HepG2 (cell line): ENCODE data around the gene FHIT. TPM values are rescaled to one million over a fixed set of nuclear protein-coding genes. Genes with fewer than 3 reads are reported as not detected.

Experiments
- ATAC-seq: fragments of 200-7000 bp; cut with Tn5 transposase; 3 replicates; pipeline ENCODE4 v1.9.1; 2020; ENCODE audit warnings: mild to moderate bottlenecking, moderate library complexity
- BruUV-seq: library from RNA; stranded (reverse); fragments of 400-500 nt; replicated peaks from 2 replicates; lab custom pipeline; 2021; lab: Mats Ljungman, UMichigan
- CTCF ChIA-PET: fragments of 300-600 bp; formaldehyde crosslinking; extraction: SDS; loops from one replicate; lab custom pipeline; 2021; ENCODE audit warnings: low total read pairs, inconsistent platforms, low intra/inter-chr PET ratio; lab: Yijun Ruan, JAX
- POLR2A ChIA-PET: fragments of 350-600 bp; sonication (Branson Sonifier 250); formaldehyde crosslinking; loops from one replicate; lab custom pipeline; 2020; ENCODE audit warnings: antibody characterized with exemption, inconsistent platforms; lab: Yijun Ruan, JAX
- DNase-seq: peaks from one replicate; pipeline ENCODE4 v3.0.0-alpha.2; 2015; ENCODE audit warnings: low spot score
- FAIRE-seq: peaks from 3 replicates; lab custom pipeline; 2011; peaks lifted over from hg19 to GRCh38; lab: Jason Lieb, UNC
- H2AFZ ChIP-seq: one replicate; pipeline ENCODE4 v1.6.1; 2011; ENCODE audit warnings: low read length, inconsistent platforms
- H3K27ac ChIP-seq: fragments of 300-600 bp; 3 replicates; pipeline ENCODE4 v1.8.0; 2011; ENCODE audit warnings: mixed run types, mild to moderate bottlenecking, mixed read lengths, low read length, inconsistent platforms; ENCODE audit not compliant: insufficient read depth; ENCODE audit errors: extremely low read length
- H3K27me3 ChIP-seq, 2 experiments: fragments of 200-600 bp in 1 of 2; 2 replicates in 1 of 2; 3 replicates in 1 of 2; pipeline versions ENCODE4 v1.6.0 to v1.8.0; 2011; ENCODE audit warnings: low read length in 2 of 2, mild to moderate bottlenecking in 2 of 2, moderate library complexity in 2 of 2, inconsistent platforms in 1 of 2; ENCODE audit not compliant: insufficient read depth in 2 of 2, control insufficient read depth in 1 of 2
- H3K36me3 ChIP-seq, 2 experiments: fragments of 200-600 bp in 1 of 2; replicated peaks in 1 of 2; 2 replicates in 1 of 2; 3 replicates in 1 of 2; pipeline versions ENCODE4 v1.5.1 to v1.8.0; 2011; ENCODE audit warnings: low read length in 2 of 2, inconsistent platforms in 1 of 2; ENCODE audit not compliant: insufficient read depth in 2 of 2, control insufficient read depth in 1 of 2
- H3K4me1 ChIP-seq: 2 replicates; pipeline ENCODE4 v1.5.1; 2012; ENCODE audit warnings: low read length, inconsistent platforms; ENCODE audit not compliant: insufficient read depth
- H3K4me2 ChIP-seq: 2 replicates; pipeline ENCODE4 v1.6.0; 2011; ENCODE audit warnings: low read depth, low read length, inconsistent platforms
- H3K4me3 ChIP-seq, 3 experiments: fragments of 200-600 bp in 1 of 3; sonication (generic), shearing (Covaris generic) in 1 of 3; replicated peaks in 1 of 3; 2 replicates each; pipeline ENCODE4 v1.5.1; 2011 to 2016; ENCODE audit warnings: low read length in 3 of 3, inconsistent platforms in 2 of 3, low read depth in 2 of 3, mild to moderate bottlenecking in 2 of 3, control low read depth in 1 of 3, mixed read lengths in 1 of 3; ENCODE audit not compliant: insufficient read depth in 1 of 3
- H3K79me2 ChIP-seq: one replicate; pipeline ENCODE4 v1.6.1; 2011; ENCODE audit warnings: low read length, inconsistent platforms; ENCODE audit not compliant: insufficient read depth
- H3K9ac ChIP-seq: 2 replicates; pipeline ENCODE4 v1.6.0; 2011; ENCODE audit warnings: mild to moderate bottlenecking, low read depth, low read length, inconsistent platforms; ENCODE audit not compliant: insufficient read depth
- H3K9me3 ChIP-seq: 2 replicates; pipeline ENCODE4 v1.5.1; 2012; ENCODE audit warnings: mild to moderate bottlenecking, low read length
- H4K20me1 ChIP-seq: 2 replicates; pipeline ENCODE4 v1.6.0; 2011; ENCODE audit warnings: inconsistent platforms, mild to moderate bottlenecking, low read length, moderate library complexity; ENCODE audit not compliant: insufficient read depth
- AHDC1 ChIP-seq: sonication (generic); formaldehyde crosslinking; IDR thresholded peaks from 2 replicates; pipeline ENCODE4 v1.5.1; 2020; ENCODE audit warnings: mild to moderate bottlenecking, missing genetic modification reagents, borderline replicate concordance
- BRCA1 ChIP-seq: sonication (generic); formaldehyde crosslinking; IDR thresholded peaks from 2 replicates; pipeline ENCODE4 v1.4.0; 2020; ENCODE audit warnings: missing genetic modification reagents
- JARID2 ChIP-seq: sonication (generic); formaldehyde crosslinking; IDR thresholded peaks from 2 replicates; pipeline ENCODE4 v1.8.1; 2023; ENCODE audit warnings: missing genetic modification reagents, inconsistent platforms; ENCODE audit not compliant: insufficient replicate concordance
- MZF1 ChIP-seq: sonication (generic); formaldehyde crosslinking; IDR thresholded peaks from 2 replicates; pipeline ENCODE4 v1.8.1; 2023; ENCODE audit warnings: mild to moderate bottlenecking, missing genetic modification reagents, borderline replicate concordance
- NFE2L1 ChIP-seq: sonication (generic); formaldehyde crosslinking; IDR thresholded peaks from 2 replicates; pipeline ENCODE4 v1.4.0; 2020; ENCODE audit warnings: missing genetic modification reagents, mild to moderate bottlenecking, borderline replicate concordance
- NRL ChIP-seq: sonication (generic); formaldehyde crosslinking; IDR thresholded peaks from 2 replicates; pipeline ENCODE4 v1.5.0; 2020; ENCODE audit warnings: missing genetic modification reagents, mild to moderate bottlenecking, moderate library complexity, borderline replicate concordance
- PAX8 ChIP-seq: sonication (generic); formaldehyde crosslinking; IDR thresholded peaks from 2 replicates; pipeline ENCODE4 v1.8.0; 2022; ENCODE audit warnings: mild to moderate bottlenecking, missing genetic modification reagents, borderline replicate concordance
- SRSF9 ChIP-seq: fragments of 200-400 bp; formaldehyde crosslinking; IDR thresholded peaks from 2 replicates; pipeline ENCODE4 v1.6.1; 2018; ENCODE audit warnings: borderline replicate concordance, mild to moderate bottlenecking, low read depth, low read length; ENCODE audit not compliant: insufficient read depth, poor library complexity, severe bottlenecking
- SUZ12 ChIP-seq: fragments of 150-350 bp; IDR thresholded peaks from 2 replicates; pipeline ENCODE4 v1.6.1; 2014; ENCODE audit warnings: low read depth, low read length
- ZNF431 ChIP-seq: sonication (generic); formaldehyde crosslinking; IDR thresholded peaks from 2 replicates; pipeline ENCODE4 v1.9.0; 2022; ENCODE audit warnings: missing genetic modification reagents, low read depth, mild to moderate bottlenecking, borderline replicate concordance
- ZNF501 ChIP-seq: sonication (generic); formaldehyde crosslinking; IDR thresholded peaks from 2 replicates; pipeline ENCODE4 v1.5.1; 2020; ENCODE audit warnings: mild to moderate bottlenecking, moderate library complexity, missing genetic modification reagents
- ZNF691 ChIP-seq: sonication (generic); formaldehyde crosslinking; IDR thresholded peaks from 2 replicates; pipeline ENCODE4 v1.4.0; 2020; ENCODE audit warnings: missing genetic modification reagents, low read depth, mild to moderate bottlenecking, borderline replicate concordance
- ZNF775 ChIP-seq: sonication (generic); formaldehyde crosslinking; IDR thresholded peaks from 2 replicates; pipeline ENCODE4 v1.4.0; 2020; ENCODE audit warnings: missing genetic modification reagents, mild to moderate bottlenecking, moderate library complexity, borderline replicate concordance
- ZNF891 ChIP-seq: sonication (generic); formaldehyde crosslinking; IDR thresholded peaks from 2 replicates; pipeline ENCODE4 v1.5.0; 2020; ENCODE audit warnings: mild to moderate bottlenecking, missing genetic modification reagents
- ZUFSP ChIP-seq: sonication (generic); formaldehyde crosslinking; IDR thresholded peaks from 2 replicates; pipeline ENCODE4 v1.9.0; 2021; ENCODE audit warnings: missing genetic modification reagents, mild to moderate bottlenecking, borderline replicate concordance
- in situ Hi-C: cut with HindIII; loops from 2 replicates; pipeline ENCODE4 v1.10.0; 2017; ENCODE audit warnings: low pct_unique_long_range_greater_than_20kb; ENCODE audit not compliant: extremely low pct_ligation_motif_present
- intact Hi-C: fragments of 100-400 bp; cut with micrococcal nuclease; formaldehyde crosslinking; loops from one replicate; pipeline ENCODE4 v1.10.0; 2022; ENCODE audit not compliant: unreplicated experiment
- polyA plus RNA-seq, 8 experiments: library from polyadenylated mRNA; depleted of rRNA in 3 of 8; stranded (reverse) in 7 of 8; unstranded in 1 of 8; fragments of >200 nt; fragmentation: Illumina TruSeq in 4 of 8; extraction: Trizol in 4 of 8; gene quantifications; 2 replicates each; pipeline versions ENCODE4 v1.2.1 to v1.2.3, GENCODE V29; 2011 to 2016; ENCODE audit warnings: low read depth in 4 of 8, missing spikeins in 1 of 8, mixed read lengths in 1 of 8; ENCODE audit not compliant: insufficient read depth in 1 of 8
- total RNA-seq, 5 experiments: library from RNA; depleted of rRNA; stranded (reverse); fragments of >200 nt; fragmentation: Illumina TruSeq; extraction: Trizol; gene quantifications; 2 replicates each; pipeline ENCODE4 v1.2.3, GENCODE V29; 2016; ENCODE audit warnings: low read depth in 1 of 5
- TF ChIP-seq, protein P1 (sequence below): IDR thresholded peaks from 2 replicates; pipeline ENCODE4 v1.6.1; 2018; ENCODE audit warnings: missing genetic modification reagents, mild to moderate bottlenecking, missing compliant biosample characterization

Gene FHIT
- total and polyA plus RNA-seq, 2 of the 13 experiments (the other 11 are each of a cell fraction or from before 2014, with no cell fraction given): 4.0 to 4.6 TPM

DNA sequence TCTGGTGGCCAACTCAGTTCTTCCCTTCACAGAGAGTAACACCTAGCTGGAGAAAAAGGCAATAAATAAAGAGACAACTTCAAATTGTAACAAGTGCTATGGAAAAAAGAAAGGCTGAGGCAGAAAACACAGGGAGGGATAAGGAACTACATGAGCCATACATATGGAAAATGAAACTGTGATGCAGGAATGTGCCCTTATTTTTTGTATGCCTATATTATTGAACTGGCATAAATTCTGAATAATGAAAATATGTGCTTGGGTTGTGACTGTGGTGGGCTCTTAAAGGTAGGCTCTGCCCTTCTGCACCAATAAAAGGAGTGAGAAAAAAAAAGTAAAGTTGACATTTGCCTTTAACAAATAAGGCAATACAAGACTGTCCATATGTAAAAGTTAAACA, 19.6 kb downstream of the FHIT start:
- BruUV-seq: no TSS peak
- Histone ChIP-seq H3K9ac (no peak overlapping the region), H3K36me3 (no peaks in the 10 kb centered on the region), H3K4me2 (no peak overlapping the region), H4K20me1 (no peaks in the 10 kb centered on the region), H3K4me1 (no peaks in the 10 kb centered on the region), H3K9me3 (no peaks in the 10 kb centered on the region), H3K79me2 (no peaks in the 10 kb centered on the region), H2AFZ (no peak overlapping the region), H3K27me3 (no peaks in the 10 kb centered on the region), H3K4me3 (no peak overlapping the region), H3K27ac (no peak overlapping the region)
- DNase-seq (no peak), FAIRE-seq (no peak), ATAC-seq (no peak)
- in situ Hi-C loops (no loop called here), intact Hi-C loops (no loop called here)
- ChIA-PET CTCF (no interaction called here), POLR2A (no interaction called here)
- TF ChIP-seq BRCA1 (CRISPR knock-in tag) (no peak), ZNF891 (CRISPR knock-in tag) (no peak), ZNF431 (no peak), ZNF501 (CRISPR knock-in tag) (no peak), NFE2L1 (CRISPR knock-in tag) (no peak), MZF1 (no peak), ZUFSP (CRISPR knock-in tag) (no peak), NRL (CRISPR knock-in tag) (no peak), ZNF691 (CRISPR knock-in tag) (no peak), SUZ12 (no peak), AHDC1 (CRISPR knock-in tag) (no peak), ZNF775 (CRISPR knock-in tag) (no peak), SRSF9 (no peak), JARID2 (CRISPR knock-in tag) (no peak), PAX8 (no peak)
- TF ChIP-seq, protein P1, sequence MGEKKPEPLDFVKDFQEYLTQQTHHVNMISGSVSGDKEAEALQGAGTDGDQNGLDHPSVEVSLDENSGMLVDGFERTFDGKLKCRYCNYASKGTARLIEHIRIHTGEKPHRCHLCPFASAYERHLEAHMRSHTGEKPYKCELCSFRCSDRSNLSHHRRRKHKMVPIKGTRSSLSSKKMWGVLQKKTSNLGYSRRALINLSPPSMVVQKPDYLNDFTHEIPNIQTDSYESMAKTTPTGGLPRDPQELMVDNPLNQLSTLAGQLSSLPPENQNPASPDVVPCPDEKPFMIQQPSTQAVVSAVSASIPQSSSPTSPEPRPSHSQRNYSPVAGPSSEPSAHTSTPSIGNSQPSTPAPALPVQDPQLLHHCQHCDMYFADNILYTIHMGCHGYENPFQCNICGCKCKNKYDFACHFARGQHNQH: no peak
